Measurements from ENCODE around the gene KCTD16.

DNA sequence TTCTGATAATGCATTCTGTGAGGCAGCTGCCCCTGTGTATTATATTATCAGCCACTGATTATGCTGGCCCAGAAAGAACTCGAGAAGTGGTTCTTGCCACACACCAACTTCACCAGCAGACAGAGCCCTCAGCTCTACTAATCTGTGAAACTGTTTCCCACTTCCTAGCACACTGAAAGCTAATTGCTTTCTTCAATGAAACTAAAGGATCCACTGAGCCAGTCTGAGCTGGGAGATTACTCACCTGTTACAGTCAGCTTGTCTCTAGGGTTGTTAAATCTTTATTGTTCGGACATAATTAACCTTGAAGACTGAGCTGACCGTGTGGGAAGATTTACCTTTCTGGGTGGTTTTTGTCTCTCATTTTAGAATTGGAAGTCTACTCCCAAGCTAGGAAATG is 263.2 kb downstream of the KCTD16 start:
- TF ChIP-seq, protein P1, sequence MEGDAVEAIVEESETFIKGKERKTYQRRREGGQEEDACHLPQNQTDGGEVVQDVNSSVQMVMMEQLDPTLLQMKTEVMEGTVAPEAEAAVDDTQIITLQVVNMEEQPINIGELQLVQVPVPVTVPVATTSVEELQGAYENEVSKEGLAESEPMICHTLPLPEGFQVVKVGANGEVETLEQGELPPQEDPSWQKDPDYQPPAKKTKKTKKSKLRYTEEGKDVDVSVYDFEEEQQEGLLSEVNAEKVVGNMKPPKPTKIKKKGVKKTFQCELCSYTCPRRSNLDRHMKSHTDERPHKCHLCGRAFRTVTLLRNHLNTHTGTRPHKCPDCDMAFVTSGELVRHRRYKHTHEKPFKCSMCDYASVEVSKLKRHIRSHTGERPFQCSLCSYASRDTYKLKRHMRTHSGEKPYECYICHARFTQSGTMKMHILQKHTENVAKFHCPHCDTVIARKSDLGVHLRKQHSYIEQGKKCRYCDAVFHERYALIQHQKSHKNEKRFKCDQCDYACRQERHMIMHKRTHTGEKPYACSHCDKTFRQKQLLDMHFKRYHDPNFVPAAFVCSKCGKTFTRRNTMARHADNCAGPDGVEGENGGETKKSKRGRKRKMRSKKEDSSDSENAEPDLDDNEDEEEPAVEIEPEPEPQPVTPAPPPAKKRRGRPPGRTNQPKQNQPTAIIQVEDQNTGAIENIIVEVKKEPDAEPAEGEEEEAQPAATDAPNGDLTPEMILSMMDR (IDR thresholded peaks at IDR 0.05; ENCODE audit: low read length), result no peak
- TF ChIP-seq EZH2 (optimal IDR thresholded peaks at IDR 0.05; ENCODE audit: low read depth, low read length) (no peak), EZH2phosphoT487 (IDR thresholded peaks at IDR 0.05; ENCODE audit: low read length) (no peak)
